Endodermal cell (in vitro differentiated cells): ENCODE results near the gene TFF1. TPM values are rescaled to one million over a fixed set of nuclear protein-coding genes. Genes with fewer than 3 reads are reported as not detected.

Source experiments
- DNase-seq: peaks from one replicate; pipeline ENCODE4 v3.0.0-alpha.2; 2017
- H3K27ac ChIP-seq: 2 replicates; pipeline ENCODE4 v1.5.1; 2013; ENCODE audit warnings: mild to moderate bottlenecking, low read depth, low read length, moderate library complexity
- H3K27me3 ChIP-seq: 2 replicates; pipeline ENCODE4 v1.6.1; 2013; ENCODE audit warnings: mild to moderate bottlenecking, low read length, moderate library complexity; ENCODE audit not compliant: insufficient read depth, control insufficient read depth, poor library complexity, severe bottlenecking
- H3K36me3 ChIP-seq: 2 replicates; pipeline ENCODE4 v1.7.0; 2013; ENCODE audit warnings: mild to moderate bottlenecking, low read length, moderate library complexity; ENCODE audit not compliant: control insufficient read depth, insufficient read depth
- H3K4me1 ChIP-seq: one replicate; pipeline ENCODE4 v1.7.0; 2013; ENCODE audit warnings: low read length; ENCODE audit not compliant: control insufficient read depth, insufficient read depth
- H3K4me3 ChIP-seq: 2 replicates; pipeline ENCODE4 v1.5.1; 2013; ENCODE audit warnings: mild to moderate bottlenecking, low read length, moderate library complexity
- H3K9ac ChIP-seq: 2 replicates; pipeline ENCODE4 v1.6.1; 2013; ENCODE audit warnings: mild to moderate bottlenecking, low read length, moderate library complexity; ENCODE audit not compliant: poor library complexity, severe bottlenecking; ENCODE audit errors: extremely low read depth
- H3K9me3 ChIP-seq: 2 replicates; pipeline ENCODE4 v1.6.1; 2013; ENCODE audit warnings: mild to moderate bottlenecking, low read length, moderate library complexity; ENCODE audit not compliant: control insufficient read depth
- H3K27ac Mint-ChIP-seq: 2 replicates; pipeline ENCODE4 v1.8.0; 2020; ENCODE audit warnings: mixed read lengths
- H3K27me3 Mint-ChIP-seq: 2 replicates; pipeline ENCODE4 v1.8.0; 2021; ENCODE audit warnings: mild to moderate bottlenecking, mixed read lengths; ENCODE audit not compliant: insufficient read depth
- H3K36me3 Mint-ChIP-seq: 2 replicates; pipeline ENCODE4 v1.8.0; 2020; ENCODE audit warnings: low read depth, mixed read lengths
- H3K4me1 Mint-ChIP-seq: 2 replicates; pipeline ENCODE4 v1.8.0; 2020; ENCODE audit warnings: mixed read lengths
- H3K4me3 Mint-ChIP-seq: 2 replicates; pipeline ENCODE4 v1.8.0; 2020; ENCODE audit warnings: mild to moderate bottlenecking, moderate library complexity, mixed read lengths
- H3K9me3 Mint-ChIP-seq: 2 replicates; pipeline ENCODE4 v1.8.0; 2020; ENCODE audit warnings: mild to moderate bottlenecking, mixed read lengths
- CTCF ChIP-seq: fragments of 200-600 bp; sonication (generic); conservative IDR thresholded peaks from 2 replicates; pipeline ENCODE4 v1.5.0; 2021; ENCODE audit warnings: antibody characterized with exemption, mild to moderate bottlenecking
- WGBS, 2 experiments: methylation state at CpG; one replicate each; pipeline versions ENCODE4 v1.1.5 to v1.1.7; 2013; ENCODE audit warnings: missing lambda C conversion rate in 2 of 2, mixed read lengths in 1 of 2; ENCODE audit not compliant: insufficient coverage in 1 of 2, insufficient read length in 1 of 2; 5-methylcytosine and 5-hydroxymethylcytosine counted together
- total RNA-seq, 2 donors: library from RNA; stranded (reverse); fragmentation: NEBNext Ultra II Directional in 1 of 2; extraction: Animal tissue kit (Norgen Biotek cat#: 25700) in 1 of 2; gene quantifications; 2 replicates in 1 of 2; 3 replicates in 1 of 2; pipeline ENCODE4 v1.2.1, GENCODE V29; 2021

Gene TFF1
- total RNA-seq, 2 donors from 2014 or later = 1.6 to 3.7 TPM

- Histone ChIP-seq H3K36me3 (no peaks in the 10 kb centered on the region), H3K4me3 (no peak overlapping the region), H3K27me3 (no peaks in the 10 kb centered on the region), H3K9ac (no peak overlapping the region), H3K9me3 (no peaks in the 10 kb centered on the region), H3K4me1 (no peaks in the 10 kb centered on the region), H3K27ac (no peak overlapping the region)
- Mint-ChIP-seq H3K4me3 (no peak overlapping the region), H3K4me1 (peaks cover 4% of the 10 kb centered on the region), H3K36me3 (no peaks in the 10 kb centered on the region), H3K9me3 (no peaks in the 10 kb centered on the region), H3K27me3 (peaks cover 4% of the 10 kb centered on the region), H3K27ac (no peak overlapping the region)
- TF ChIP-seq CTCF = no peak
- no peak for DNase-seq
- 89 to 97% methylated on average over 7 of the region's 7 CpGs for WGBS, 2 experiments
Measured at GRCh38 chr21:42374457-42374856, 8.1 kb upstream of the TFF1 start.

- peaks cover 4% of the 10 kb centered on the region for H3K27me3 Mint-ChIP-seq
- H3K9ac ChIP-seq = no peak overlapping the region
Measured at GRCh38 chr21:42373908-42374455, 7.6 kb upstream of the TFF1 start.

GRCh38 chr21:42373196-42373907 is 7.0 kb upstream of the TFF1 start:
- TF ChIP-seq CTCF = no peak
- Histone ChIP-seq H3K4me3 (no peak overlapping the region), H3K4me1 (no peaks in the 10 kb centered on the region), H3K9ac (no peak overlapping the region), H3K36me3 (no peaks in the 10 kb centered on the region), H3K9me3 (no peaks in the 10 kb centered on the region), H3K27me3 (no peaks in the 10 kb centered on the region), H3K27ac (no peak overlapping the region)
- peaks cover 4% of the 10 kb centered on the region for H3K27me3 Mint-ChIP-seq
- no peaks in the 10 kb centered on the region for H3K36me3 Mint-ChIP-seq
- 86 to 89% methylated on average over 13 to 25 of the region's 25 CpGs for WGBS, 2 experiments
- DNase-seq = no peak
- H3K9me3 Mint-ChIP-seq = no peaks in the 10 kb centered on the region
- H3K27ac Mint-ChIP-seq = no peak overlapping the region
- H3K4me1 Mint-ChIP-seq = peaks cover 4% of the 10 kb centered on the region
- no peak overlapping the region for H3K4me3 Mint-ChIP-seq

More at GRCh38 chr21:42373908-42374455, 7.6 kb upstream of the TFF1 start:
- Histone ChIP-seq H3K27ac (no peak overlapping the region), H3K9me3 (no peaks in the 10 kb centered on the region), H3K36me3 (no peaks in the 10 kb centered on the region), H3K4me1 (no peaks in the 10 kb centered on the region), H3K27me3 (no peaks in the 10 kb centered on the region), H3K4me3 (no peak overlapping the region)
- no peak for DNase-seq
- Mint-ChIP-seq H3K4me3 (no peak overlapping the region), H3K27ac (no peak overlapping the region), H3K9me3 (no peaks in the 10 kb centered on the region), H3K36me3 (no peaks in the 10 kb centered on the region), H3K4me1 (peaks cover 4% of the 10 kb centered on the region)
- WGBS, 2 experiments = 91 to 92% methylated on average over 11 to 16 of the region's 16 CpGs
- TF ChIP-seq CTCF = no peak
